ENCODE results near the gene THAP10.

The THAP10 gene

DNA sequence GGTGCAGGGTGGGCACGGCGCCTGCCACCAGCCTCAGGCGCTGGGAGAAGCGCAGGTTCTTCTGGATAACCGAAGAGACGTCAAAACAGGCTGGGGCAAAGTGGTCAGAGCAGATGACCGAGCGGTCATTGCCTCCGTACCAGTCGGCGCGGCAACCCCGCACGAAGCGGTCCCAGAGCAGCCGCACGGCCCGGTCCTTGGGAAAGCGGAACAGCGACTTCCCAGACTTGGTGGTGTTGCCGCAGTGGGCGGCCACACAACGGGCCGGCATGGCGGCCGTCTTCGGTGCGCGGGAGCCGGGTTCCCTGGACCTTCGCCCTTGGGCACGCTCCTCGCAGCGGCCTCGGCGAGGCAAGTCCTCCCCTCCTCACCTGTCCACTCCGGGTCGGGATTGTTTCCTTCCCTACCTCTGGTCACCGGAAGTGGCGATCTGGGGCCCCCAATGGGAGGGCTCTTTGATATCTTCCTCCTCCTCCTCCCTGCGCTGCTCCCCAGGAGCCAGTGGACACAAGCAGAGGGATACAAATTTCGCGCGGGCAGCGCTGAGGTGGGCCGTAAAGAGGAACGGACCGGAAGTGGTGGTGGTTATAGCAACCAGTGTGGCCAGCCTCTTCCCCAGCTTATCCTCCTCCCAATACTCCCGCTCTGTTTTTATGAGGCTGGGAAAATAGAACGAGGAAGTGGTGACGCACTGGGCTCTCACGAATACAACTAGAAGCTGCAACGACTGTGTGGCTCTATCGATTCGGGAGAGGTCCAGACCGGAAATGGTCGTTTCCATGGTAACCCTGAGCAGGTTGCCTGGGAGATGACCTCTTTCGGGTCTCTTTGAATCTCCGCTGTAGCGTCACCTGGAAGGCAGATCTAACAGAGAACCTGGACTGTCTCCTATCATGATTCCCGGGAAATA is at the start of gene THAP10, which contains the start of gene LRRC49:
Gene THAP10, minus strand, starts transcription at position 432 of the 910 bp plus-strand sequence. Its CDS starts 161 bp downstream, at position 271.
Gene LRRC49, plus strand, starts transcription at position 825 of the 910 bp plus-strand sequence. Its CDS starts 69 bp downstream, at position 894.
- peak within 1 kb of the TSS; percentile 52 for H3K4me3 ChIP-seq (IDR thresholded peaks at IDR 0.05; ENCODE audit: insufficient read depth, low read depth, low read length)
- peak within 1 kb of the TSS; percentile 53 for H3K4me2 ChIP-seq
- TF ChIP-seq CTCF (conservative IDR thresholded peaks at IDR 0.05; ENCODE audit: low read depth, low read length) = no peak
- H4K20me1 ChIP-seq (ENCODE audit: insufficient read depth) = no peaks in the 10 kb centered on the region
- H3K27ac ChIP-seq = peak within 1 kb of the TSS; percentile 33; the same call in 1 of the 2 replicates
- peak within 1 kb of the TSS; percentile 83 for H2AFZ ChIP-seq (ENCODE audit: low read depth)
- H3K27me3 ChIP-seq (ENCODE audit: insufficient read depth, low read depth) = no peaks in the 10 kb centered on the region
- peaks cover 40% of the 10 kb centered on the region for H3K4me1 ChIP-seq (ENCODE audit: low read depth, poor library complexity, severe bottlenecking)
- peak within 1 kb of the TSS; percentile 65 for H3K9ac ChIP-seq
- no peaks in the 10 kb centered on the region for H3K36me3 ChIP-seq (ENCODE audit: insufficient read depth)
- H3K79me2 ChIP-seq (ENCODE audit: insufficient read depth, low read depth) = peaks cover 5% of the 10 kb centered on the region; the same call in 1 of the 2 replicates

GRCh38 chr15:70936326-70936725 is 44.1 kb upstream of the THAP10 start:
- Histone ChIP-seq H3K27ac (no peak overlapping the region), H4K20me1 (ENCODE audit: insufficient read depth) (no peaks in the 10 kb centered on the region), H3K4me1 (ENCODE audit: low read depth, poor library complexity, severe bottlenecking) (no peaks in the 10 kb centered on the region), H3K36me3 (ENCODE audit: insufficient read depth) (no peaks in the 10 kb centered on the region), H3K4me2 (no peak overlapping the region), H3K79me2 (ENCODE audit: insufficient read depth, low read depth) (no peaks in the 10 kb centered on the region), H3K4me3 (IDR thresholded peaks at IDR 0.05; ENCODE audit: insufficient read depth, low read depth, low read length) (no peak overlapping the region), H3K27me3 (ENCODE audit: insufficient read depth, low read depth) (no peaks in the 10 kb centered on the region), H3K9ac (no peak overlapping the region), H2AFZ (ENCODE audit: low read depth) (no peak overlapping the region)
- TF ChIP-seq CTCF (conservative IDR thresholded peaks at IDR 0.05; ENCODE audit: low read depth, low read length) = no peak

GRCh38 chr15:70935631-70936030 is 43.4 kb upstream of the THAP10 start:
- H2AFZ ChIP-seq (ENCODE audit: low read depth) = no peak overlapping the region
- H3K36me3 ChIP-seq (ENCODE audit: insufficient read depth) = no peaks in the 10 kb centered on the region
- H3K9ac ChIP-seq = no peak overlapping the region
- no peaks in the 10 kb centered on the region for H3K79me2 ChIP-seq (ENCODE audit: insufficient read depth, low read depth)
- no peaks in the 10 kb centered on the region for H3K27me3 ChIP-seq (ENCODE audit: insufficient read depth, low read depth)
- no peak overlapping the region for H3K4me3 ChIP-seq (IDR thresholded peaks at IDR 0.05; ENCODE audit: insufficient read depth, low read depth, low read length)
- no peak overlapping the region for H3K27ac ChIP-seq
- H4K20me1 ChIP-seq (ENCODE audit: insufficient read depth) = no peaks in the 10 kb centered on the region
- H3K4me2 ChIP-seq = no peak overlapping the region
- no peak for TF ChIP-seq CTCF (conservative IDR thresholded peaks at IDR 0.05; ENCODE audit: low read depth, low read length)
- H3K4me1 ChIP-seq (ENCODE audit: low read depth, poor library complexity, severe bottlenecking) = no peaks in the 10 kb centered on the region

- no peaks in the 10 kb centered on the region for H3K36me3 ChIP-seq (ENCODE audit: insufficient read depth)
- H2AFZ ChIP-seq (ENCODE audit: low read depth) = no peak overlapping the region
- no peaks in the 10 kb centered on the region for H3K4me1 ChIP-seq (ENCODE audit: low read depth, poor library complexity, severe bottlenecking)
- H3K9ac ChIP-seq = no peak overlapping the region
- H3K27ac ChIP-seq = no peak overlapping the region
- no peak overlapping the region for H3K4me3 ChIP-seq (IDR thresholded peaks at IDR 0.05; ENCODE audit: insufficient read depth, low read depth, low read length)
- no peaks in the 10 kb centered on the region for H4K20me1 ChIP-seq (ENCODE audit: insufficient read depth)
- TF ChIP-seq CTCF (conservative IDR thresholded peaks at IDR 0.05; ENCODE audit: low read depth, low read length) = no peak
- H3K79me2 ChIP-seq (ENCODE audit: insufficient read depth, low read depth) = no peaks in the 10 kb centered on the region
- no peak overlapping the region for H3K4me2 ChIP-seq
- H3K27me3 ChIP-seq (ENCODE audit: insufficient read depth, low read depth) = no peaks in the 10 kb centered on the region
Observed at GRCh38 chr15:70933411-70933810, 41.2 kb upstream of the THAP10 start.
